HG02798 (cell line): ENCODE results near the gene KLK1.

Source experiments
- ATAC-seq: cut with Tn5 transposase; IDR thresholded peaks from one replicate; pipeline ENCODE4 v1.9.1; 2021; ENCODE audit warnings: mild to moderate bottlenecking; ENCODE audit not compliant: unreplicated experiment, poor library complexity

KLK1 gene

GRCh38 chr19:50823389-50824042 lies at the start of gene KLK1:
Gene KLK1, minus strand, starts transcription at chr19:50823787. Its CDS starts 39 bp downstream, at chr19:50823748.
- no peak for ATAC-seq

- no peak for ATAC-seq
Measured at GRCh38 chr19:50873056-50873455, 49.5 kb upstream of the KLK1 start, which contains the start of gene KLK2. Gene KLK2, plus strand, starts transcription at chr19:50873439. Its CDS starts 35 bp downstream, at chr19:50873474.

GRCh38 chr19:50870417-50871089 lies 47.0 kb upstream of the KLK1 start:
- ATAC-seq = no peak

- no peak for ATAC-seq
Measured at GRCh38 chr19:50869479-50869878, 45.9 kb upstream of the KLK1 start.

- no peak for ATAC-seq
Measured at GRCh38 chr19:50861496-50862286, 38.1 kb upstream of the KLK1 start.

- no peak for ATAC-seq
Measured at GRCh38 chr19:50861010-50861409, 37.4 kb upstream of the KLK1 start.

- no peak for ATAC-seq
Measured at GRCh38 chr19:50859849-50860248, 36.3 kb upstream of the KLK1 start.

- ATAC-seq = no peak
Measured at GRCh38 chr19:50858886-50859285, 35.3 kb upstream of the KLK1 start.

GRCh38 chr19:50857366-50857765 lies 33.8 kb upstream of the KLK1 start:
- no peak for ATAC-seq

- no peak for ATAC-seq
Measured at GRCh38 chr19:50854636-50855410, 31.2 kb upstream of the KLK1 start, which contains the start of gene KLK3. Gene KLK3, plus strand, starts transcription at chr19:50854915. Its CDS starts 41 bp downstream, at chr19:50854956.

- ATAC-seq = no peak
Measured at GRCh38 chr19:50851620-50852019, 28.0 kb upstream of the KLK1 start.

GRCh38 chr19:50850738-50851137 lies 27.2 kb upstream of the KLK1 start:
- no peak for ATAC-seq

- ATAC-seq = no peak
Measured at GRCh38 chr19:50844296-50844935, 20.8 kb upstream of the KLK1 start.

GRCh38 chr19:50843701-50844221 lies 20.2 kb upstream of the KLK1 start:
- no peak for ATAC-seq

GRCh38 chr19:50843205-50843604 lies 19.6 kb upstream of the KLK1 start:
- no peak for ATAC-seq

GRCh38 chr19:50842130-50842529 lies 18.5 kb upstream of the KLK1 start:
- no peak for ATAC-seq

- no peak for ATAC-seq
Measured at GRCh38 chr19:50839712-50840655, 16.4 kb upstream of the KLK1 start.

GRCh38 chr19:50838239-50838638 lies 14.7 kb upstream of the KLK1 start:
- no peak for ATAC-seq
